Activated CD4-positive, alpha-beta T cell treated with anti-CD3 and anti-CD28 coated beads for 36 hours (primary cell): Measurements from ENCODE around the gene ZNF804A. TPM values are rescaled to one million over a fixed set of nuclear protein-coding genes. Genes with fewer than 3 reads are reported as not detected.
A peak's percentile ranks its signal among the peaks of the same experiment; 100 is the strongest.

ENCODE experiments used
- ATAC-seq: fragments of 200-7000 bp; cut with Tn5 transposase; one replicate; pipeline ENCODE4 v1.10.0; 2021; ENCODE audit warnings: mild to moderate bottlenecking, moderate library complexity
- CTCF ChIA-PET: fragments of 350-600 bp; sonication (Branson Sonifier 250); formaldehyde crosslinking; loops from one replicate; lab custom pipeline; 2021; ENCODE audit warnings: antibody characterized with exemption; lab: Charles Lee
- POLR2A ChIA-PET: fragments of 350-600 bp; sonication (Branson Sonifier 250); formaldehyde crosslinking; loops from one replicate; lab custom pipeline; 2021; ENCODE audit warnings: antibody characterized with exemption, inconsistent platforms; lab: Charles Lee
- DNase-seq: peaks from one replicate; pipeline ENCODE4 v3.0.0-alpha.2; 2020
- H3K27ac Mint-ChIP-seq: one replicate; pipeline ENCODE4 v1.8.0; 2021; ENCODE audit warnings: mixed read lengths
- H3K27me3 Mint-ChIP-seq: one replicate; pipeline ENCODE4 v1.8.0; 2021; ENCODE audit warnings: mixed read lengths
- H3K36me3 Mint-ChIP-seq: one replicate; pipeline ENCODE4 v1.8.0; 2021; ENCODE audit warnings: low read depth, mixed read lengths
- H3K4me1 Mint-ChIP-seq: one replicate; pipeline ENCODE4 v1.8.0; 2021; ENCODE audit warnings: mixed read lengths
- H3K4me3 Mint-ChIP-seq: one replicate; pipeline ENCODE4 v1.8.0; 2021; ENCODE audit warnings: mild to moderate bottlenecking, moderate library complexity, mixed read lengths
- H3K9me3 Mint-ChIP-seq: one replicate; pipeline ENCODE4 v1.8.0; 2021; ENCODE audit warnings: low read depth, mixed read lengths
- intact Hi-C, 2 experiments: fragments of 100-400 bp; cut with DNase I in 1 of 2; cut with micrococcal nuclease in 1 of 2; formaldehyde crosslinking; loops; one replicate each; pipeline versions ENCODE4 v1.14.2 to v1.15.1; 2022 to 2024; cut with DNase I, micrococcal nuclease
- total RNA-seq, 2 experiments: library from RNA; stranded (reverse); gene quantifications; one replicate each; pipeline ENCODE4 v1.2.3, GENCODE V29; 2021

ZNF804A gene
- total RNA-seq, 2 experiments from 2014 or later, result not detected

- Mint-ChIP-seq H3K27me3 (no peaks in the 10 kb centered on the region), H3K27ac (no peak overlapping the region), H3K9me3 (no peaks in the 10 kb centered on the region), H3K4me3 (no peak overlapping the region), H3K36me3 (no peaks in the 10 kb centered on the region), H3K4me1 (no peaks in the 10 kb centered on the region)
- intact Hi-C loops, result no loop called here
- ATAC-seq (no peak), DNase-seq (no peak)
- ChIA-PET POLR2A (no interaction called here), CTCF (no interaction called here)
These were observed 20.6 kb upstream of the ZNF804A start for GRCh38 chr2:184577743-184578142.

GRCh38 chr2:184579226-184579625, 19.1 kb upstream of the ZNF804A start:
- POLR2A ChIA-PET, result no interaction called here
- no peak overlapping the region for H3K4me3 Mint-ChIP-seq
- H3K4me1 Mint-ChIP-seq, result no peaks in the 10 kb centered on the region
- no peak for DNase-seq
- no peaks in the 10 kb centered on the region for H3K27me3 Mint-ChIP-seq
- no peaks in the 10 kb centered on the region for H3K9me3 Mint-ChIP-seq
- intact Hi-C loops, result no loop called here
- CTCF ChIA-PET, result no interaction called here
- H3K36me3 Mint-ChIP-seq, result no peaks in the 10 kb centered on the region
- no peak for ATAC-seq
- no peak overlapping the region for H3K27ac Mint-ChIP-seq

GRCh38 chr2:184581391-184581790, 16.9 kb upstream of the ZNF804A start:
- DNase-seq (no peak), ATAC-seq (no peak)
- no peaks in the 10 kb centered on the region for H3K36me3 Mint-ChIP-seq
- CTCF ChIA-PET, result no interaction called here
- intact Hi-C loops, result no loop called here
- peaks cover 3% of the 10 kb centered on the region for H3K9me3 Mint-ChIP-seq
- POLR2A ChIA-PET, result no interaction called here
- H3K4me1 Mint-ChIP-seq, result no peaks in the 10 kb centered on the region
- no peak overlapping the region for H3K4me3 Mint-ChIP-seq
- H3K27ac Mint-ChIP-seq, result no peak overlapping the region
- no peaks in the 10 kb centered on the region for H3K27me3 Mint-ChIP-seq

- Mint-ChIP-seq H3K9me3 (peaks cover 10% of the 10 kb centered on the region), H3K36me3 (no peaks in the 10 kb centered on the region), H3K27me3 (peaks cover 7% of the 10 kb centered on the region), H3K4me1 (no peaks in the 10 kb centered on the region), H3K27ac (no peak overlapping the region), H3K4me3 (no peak overlapping the region)
- CTCF ChIA-PET, result no interaction called here
- ATAC-seq (no peak), DNase-seq (no peak)
- intact Hi-C loops, result no loop called here
- POLR2A ChIA-PET, result no interaction called here
These were observed 9.1 kb upstream of the ZNF804A start for GRCh38 chr2:184589261-184589660.

- peaks cover 6% of the 10 kb centered on the region for H3K9me3 Mint-ChIP-seq
- no peaks in the 10 kb centered on the region for H3K36me3 Mint-ChIP-seq
- H3K4me3 Mint-ChIP-seq, result no peak overlapping the region
- H3K4me1 Mint-ChIP-seq, result peaks cover 14% of the 10 kb centered on the region
- peaks cover 44% of the 10 kb centered on the region for H3K27me3 Mint-ChIP-seq
- no peak overlapping the region for H3K27ac Mint-ChIP-seq
- CTCF ChIA-PET, result no interaction called here
- intact Hi-C loops, result no loop called here
- DNase-seq (no peak), ATAC-seq (no peak)
- POLR2A ChIA-PET, result no interaction called here
These were observed 1.4 kb upstream of the ZNF804A start for GRCh38 chr2:184596819-184597411.

GRCh38 chr2:184597571-184597991, 748 bp upstream of the ZNF804A start:
- ChIA-PET POLR2A (no interaction called here), CTCF (no interaction called here)
- ATAC-seq (peak; percentile 19), DNase-seq (peak; percentile 9)
- Mint-ChIP-seq H3K27ac (no peak overlapping the region), H3K27me3 (peaks cover 42% of the 10 kb centered on the region), H3K9me3 (peaks cover 4% of the 10 kb centered on the region), H3K4me3 (peak overlapping the region; percentile 33), H3K36me3 (no peaks in the 10 kb centered on the region), H3K4me1 (peaks cover 14% of the 10 kb centered on the region)
- intact Hi-C loops, result no loop called here

GRCh38 chr2:184598002-184598315, 370 bp upstream of the ZNF804A start:
- ATAC-seq, result no peak
- no peak for DNase-seq
- Mint-ChIP-seq H3K4me1 (peaks cover 14% of the 10 kb centered on the region), H3K36me3 (no peaks in the 10 kb centered on the region), H3K27ac (no peak overlapping the region), H3K9me3 (peaks cover under 1% of the 10 kb centered on the region), H3K4me3 (peak overlapping the region; percentile 33), H3K27me3 (peaks cover 39% of the 10 kb centered on the region)
- intact Hi-C loops, result no loop called here
- CTCF ChIA-PET, result no interaction called here
- POLR2A ChIA-PET, result no interaction called here

- no peaks in the 10 kb centered on the region for H3K9me3 Mint-ChIP-seq
- CTCF ChIA-PET, result interaction anchor here (0.6 kb wide), 1 partner anchor 14 kb away, joined by 3 read pairs; no protein-coding TSS in a partner anchor
- H3K27ac Mint-ChIP-seq, result no peak overlapping the region
- DNase-seq (no peak), ATAC-seq (no peak)
- peak overlapping the region; percentile 38 for H3K4me3 Mint-ChIP-seq
- peaks cover 37% of the 10 kb centered on the region for H3K27me3 Mint-ChIP-seq
- POLR2A ChIA-PET, result interaction anchor here (0.8 kb wide), 1 partner anchor 1350 kb away, joined by 3 read pairs; no protein-coding TSS in a partner anchor
- intact Hi-C loops, result no loop called here
- no peaks in the 10 kb centered on the region for H3K36me3 Mint-ChIP-seq
- peaks cover 14% of the 10 kb centered on the region for H3K4me1 Mint-ChIP-seq
These were observed 934 bp downstream of the ZNF804A start for GRCh38 chr2:184599054-184599871.

- ChIA-PET POLR2A (interaction anchor here (0.8 kb wide), 1 partner anchor 1351 kb away, joined by 3 read pairs; no protein-coding TSS in a partner anchor), CTCF (no interaction called here)
- H3K27me3 Mint-ChIP-seq, result peaks cover 37% of the 10 kb centered on the region
- H3K4me1 Mint-ChIP-seq, result peaks cover 14% of the 10 kb centered on the region
- DNase-seq (no peak), ATAC-seq (no peak)
- H3K9me3 Mint-ChIP-seq, result no peaks in the 10 kb centered on the region
- intact Hi-C loops, result no loop called here
- no peak overlapping the region for H3K27ac Mint-ChIP-seq
- no peaks in the 10 kb centered on the region for H3K36me3 Mint-ChIP-seq
- H3K4me3 Mint-ChIP-seq, result no peak overlapping the region
These were observed 1.5 kb downstream of the ZNF804A start for GRCh38 chr2:184599872-184600222.

GRCh38 chr2:184602734-184603133, 4.4 kb downstream of the ZNF804A start:
- CTCF ChIA-PET, result no interaction called here
- H3K36me3 Mint-ChIP-seq, result no peaks in the 10 kb centered on the region
- no peaks in the 10 kb centered on the region for H3K9me3 Mint-ChIP-seq
- POLR2A ChIA-PET, result no interaction called here
- DNase-seq (no peak), ATAC-seq (no peak)
- intact Hi-C loops, result no loop called here
- H3K27me3 Mint-ChIP-seq, result peaks cover 18% of the 10 kb centered on the region
- H3K4me3 Mint-ChIP-seq, result no peak overlapping the region
- H3K4me1 Mint-ChIP-seq, result peaks cover 7% of the 10 kb centered on the region
- no peak overlapping the region for H3K27ac Mint-ChIP-seq

- H3K27me3 Mint-ChIP-seq, result no peaks in the 10 kb centered on the region
- ChIA-PET POLR2A (no interaction called here), CTCF (interaction anchor here (0.6 to 1.2 kb wide), 2 partner anchors 39 to 140 kb away, joined by 3 to 5 read pairs; no protein-coding TSS in a partner anchor)
- no peak overlapping the region for H3K27ac Mint-ChIP-seq
- no peaks in the 10 kb centered on the region for H3K36me3 Mint-ChIP-seq
- ATAC-seq (no peak), DNase-seq (no peak)
- intact Hi-C loops, result no loop called here
- H3K9me3 Mint-ChIP-seq, result peaks cover 11% of the 10 kb centered on the region
- no peaks in the 10 kb centered on the region for H3K4me1 Mint-ChIP-seq
- H3K4me3 Mint-ChIP-seq, result no peak overlapping the region
These were observed 12.6 kb downstream of the ZNF804A start for GRCh38 chr2:184610891-184611290.
